ENCODE results near the gene VAMP1. TPM values are rescaled to one million over a fixed set of nuclear protein-coding genes. Genes with fewer than 3 reads are reported as not detected.

VAMP1 gene
- total RNA-seq, 4 donors from 2014 or later, result 4.2 to 9.6 (median 6.2) TPM

DNA sequence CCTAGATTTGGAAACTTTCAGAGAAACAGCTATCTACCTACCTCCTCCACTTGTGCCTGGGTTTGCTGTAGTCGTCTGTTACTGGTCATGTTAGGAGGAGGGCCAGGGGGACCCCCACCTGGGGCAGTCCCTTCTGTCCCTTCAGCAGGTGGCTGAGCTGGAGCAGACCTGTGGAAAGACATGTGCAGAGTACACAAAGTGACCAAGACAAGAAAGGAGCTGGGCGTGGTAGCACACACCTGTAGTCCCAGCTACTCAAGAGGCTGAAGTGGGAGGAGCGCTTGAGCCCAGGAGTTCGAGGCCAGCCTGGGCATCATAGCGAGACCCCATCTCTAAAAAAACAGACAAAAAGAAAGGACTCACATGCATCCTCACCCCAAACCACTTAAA is 4.3 kb downstream of the VAMP1 start:
- DNase-seq (ENCODE audit: low spot score) (no peak), ATAC-seq (ENCODE audit: low FRiP score) (no peak)
- TF ChIP-seq, protein P1, sequence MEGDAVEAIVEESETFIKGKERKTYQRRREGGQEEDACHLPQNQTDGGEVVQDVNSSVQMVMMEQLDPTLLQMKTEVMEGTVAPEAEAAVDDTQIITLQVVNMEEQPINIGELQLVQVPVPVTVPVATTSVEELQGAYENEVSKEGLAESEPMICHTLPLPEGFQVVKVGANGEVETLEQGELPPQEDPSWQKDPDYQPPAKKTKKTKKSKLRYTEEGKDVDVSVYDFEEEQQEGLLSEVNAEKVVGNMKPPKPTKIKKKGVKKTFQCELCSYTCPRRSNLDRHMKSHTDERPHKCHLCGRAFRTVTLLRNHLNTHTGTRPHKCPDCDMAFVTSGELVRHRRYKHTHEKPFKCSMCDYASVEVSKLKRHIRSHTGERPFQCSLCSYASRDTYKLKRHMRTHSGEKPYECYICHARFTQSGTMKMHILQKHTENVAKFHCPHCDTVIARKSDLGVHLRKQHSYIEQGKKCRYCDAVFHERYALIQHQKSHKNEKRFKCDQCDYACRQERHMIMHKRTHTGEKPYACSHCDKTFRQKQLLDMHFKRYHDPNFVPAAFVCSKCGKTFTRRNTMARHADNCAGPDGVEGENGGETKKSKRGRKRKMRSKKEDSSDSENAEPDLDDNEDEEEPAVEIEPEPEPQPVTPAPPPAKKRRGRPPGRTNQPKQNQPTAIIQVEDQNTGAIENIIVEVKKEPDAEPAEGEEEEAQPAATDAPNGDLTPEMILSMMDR (IDR thresholded peaks at IDR 0.05), result no peak

DNA sequence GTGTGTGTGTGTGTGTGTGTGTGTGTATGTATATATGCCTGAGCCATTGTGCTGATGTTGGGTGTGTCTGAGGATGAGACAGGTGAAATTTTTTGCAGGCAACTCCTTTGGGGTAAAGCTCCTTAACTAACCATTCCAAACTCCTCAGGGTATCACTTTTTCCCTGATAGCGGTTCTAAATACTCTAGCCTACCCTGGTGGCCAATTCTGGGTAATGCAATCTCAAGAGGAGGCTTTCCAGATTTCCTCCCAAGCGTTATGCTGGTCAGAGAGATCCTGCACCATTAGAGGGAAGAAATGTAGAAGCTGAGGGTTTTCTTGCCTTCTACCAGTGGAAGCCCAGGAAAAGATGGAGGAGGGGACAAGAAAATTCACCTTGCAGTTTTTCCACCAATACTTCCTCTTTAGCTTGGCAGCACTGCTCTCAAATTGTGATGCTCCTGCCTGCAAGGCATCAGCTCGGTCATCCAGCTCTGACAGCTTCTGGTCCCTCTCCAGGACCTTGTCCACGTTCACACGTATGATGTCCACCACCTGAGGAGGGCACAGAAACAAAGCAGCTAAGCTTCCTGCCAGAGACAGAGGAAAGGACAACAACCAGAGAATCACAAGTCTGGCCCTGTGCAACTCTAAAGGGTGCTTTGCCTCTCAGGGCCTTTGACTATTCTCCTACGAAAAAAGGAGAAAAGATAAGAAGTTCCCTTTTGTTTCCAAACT is 4.9 kb downstream of the VAMP1 start:
- TF ChIP-seq, protein P1 (IDR thresholded peaks at IDR 0.05), result peak in 2 of 3 donors; percentile 71 to 81
- DNase-seq (ENCODE audit: low spot score) (no peak), ATAC-seq (ENCODE audit: low FRiP score) (peak; percentile 55)

DNA sequence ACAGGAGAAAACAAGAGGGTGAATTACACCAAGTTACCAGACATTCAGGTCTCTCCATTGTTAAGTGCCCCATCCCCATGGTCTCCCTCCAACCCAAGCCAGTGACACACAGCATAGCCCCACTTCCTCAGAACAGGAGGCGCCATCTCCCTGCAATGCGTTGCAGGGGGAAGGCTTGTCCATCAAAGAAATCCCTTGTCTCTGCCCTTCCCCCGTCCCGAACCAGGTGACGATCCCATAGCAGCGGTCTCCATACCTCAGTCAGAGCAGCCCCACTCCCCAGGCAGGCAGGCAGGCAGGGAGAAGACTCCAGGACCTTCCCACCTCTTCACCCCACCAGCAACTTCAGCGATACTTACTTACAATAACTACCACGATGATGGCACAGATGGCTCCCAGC is 5.9 kb downstream of the VAMP1 start:
- DNase-seq (ENCODE audit: low spot score) (no peak), ATAC-seq (ENCODE audit: low FRiP score) (no peak)
- TF ChIP-seq, protein P1 (IDR thresholded peaks at IDR 0.05), result no peak

DNA sequence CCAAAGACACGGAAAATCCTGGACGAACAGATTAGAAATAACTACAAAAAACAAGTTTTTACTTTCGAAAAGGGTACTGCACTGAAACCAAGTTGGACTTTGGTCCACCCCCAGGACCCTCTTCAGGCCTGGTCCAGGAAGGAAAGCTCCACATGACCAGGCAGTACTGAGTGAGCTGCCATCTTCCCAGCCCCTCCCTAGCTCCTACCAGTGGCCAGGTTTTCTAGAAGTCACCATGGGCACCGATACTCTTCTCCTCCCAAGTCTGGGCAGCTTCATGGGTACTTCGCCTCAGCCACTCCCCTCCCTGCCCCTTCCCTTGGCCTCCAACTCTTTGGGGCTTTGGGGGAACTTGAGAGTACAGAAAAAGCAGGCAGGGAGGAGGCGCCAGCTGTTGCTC is 6.6 kb downstream of the VAMP1 start:
- TF ChIP-seq, protein P1 (IDR thresholded peaks at IDR 0.05), result no peak
- no peak for ATAC-seq (ENCODE audit: low FRiP score)
- no peak for DNase-seq (ENCODE audit: low spot score)

DNA sequence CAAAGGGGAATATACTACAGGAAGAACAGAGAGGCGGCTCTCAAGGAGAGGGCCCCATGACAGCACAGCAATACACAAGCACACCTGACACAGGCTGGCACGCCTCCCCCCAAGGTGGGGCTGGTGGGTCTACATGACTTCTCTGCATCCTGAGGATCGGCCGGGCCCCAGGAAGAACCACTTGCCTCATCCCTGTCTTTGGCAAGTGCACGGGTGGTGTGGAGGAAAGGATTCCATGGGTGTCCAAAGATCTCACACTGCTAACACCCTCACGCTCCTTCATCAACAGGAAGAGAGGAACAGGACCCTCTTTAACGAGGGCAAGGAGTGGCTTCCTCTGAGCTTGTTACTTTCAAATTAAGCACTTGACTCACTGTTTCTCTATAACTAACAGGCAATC is 7.3 kb downstream of the VAMP1 start:
- DNase-seq (ENCODE audit: low spot score) (no peak), ATAC-seq (ENCODE audit: low FRiP score) (no peak)
- TF ChIP-seq, protein P1 (IDR thresholded peaks at IDR 0.05), result no peak

DNA sequence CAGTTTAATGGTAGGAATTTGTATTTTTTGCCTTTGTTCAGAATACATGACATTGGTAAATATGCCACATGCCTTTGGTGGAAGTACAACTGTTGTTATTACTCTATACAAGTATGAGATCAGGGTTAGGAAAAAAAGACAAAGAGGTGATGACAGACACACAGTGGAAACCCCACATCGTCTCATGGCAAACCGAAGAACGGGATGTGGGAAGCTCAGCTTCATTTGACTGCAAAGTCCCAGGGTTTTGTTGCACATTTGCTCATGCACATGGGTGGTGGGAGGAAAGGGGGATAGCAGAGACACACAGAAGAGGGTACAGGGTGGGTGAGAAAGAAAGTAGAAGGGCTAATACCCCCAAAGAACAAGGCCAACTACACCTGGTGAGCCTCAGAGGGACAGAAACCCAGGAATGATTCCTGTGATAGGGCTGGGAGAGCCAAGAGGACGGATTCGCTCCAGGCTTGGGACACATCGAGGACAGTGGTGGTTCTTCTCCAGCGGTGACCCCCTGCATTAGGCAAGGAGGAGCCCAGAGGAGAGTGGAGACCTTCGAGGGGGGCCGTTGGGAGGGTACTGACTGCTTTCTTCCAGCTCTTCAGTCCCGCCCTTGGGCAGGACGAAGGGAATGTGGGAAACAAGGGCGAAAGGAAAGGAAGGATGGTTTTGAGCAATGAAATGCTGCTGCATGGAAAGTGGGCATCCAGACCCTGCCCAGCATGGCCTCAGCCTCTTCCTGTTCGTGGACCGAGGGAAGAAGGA is 8.1 kb downstream of the VAMP1 start:
- no peak for DNase-seq (ENCODE audit: low spot score)
- TF ChIP-seq, protein P1 (IDR thresholded peaks at IDR 0.05), result no peak
- no peak for ATAC-seq (ENCODE audit: low FRiP score)
